HG03378 (cell line): Measurements from ENCODE around the gene CEP44.
A peak's percentile ranks its signal among the peaks of the same experiment; 100 is the strongest.
"Not testable (repeated sequence)": the region's sequence is repeated elsewhere in the genome, so short reads cannot be mapped to it uniquely, and the experiment has no call there.

Experiments used
- ATAC-seq: cut with Tn5 transposase; IDR thresholded peaks from one replicate; pipeline ENCODE4 v1.9.1; 2021; ENCODE audit warnings: mild to moderate bottlenecking, moderate library complexity; ENCODE audit not compliant: unreplicated experiment

Gene CEP44

GRCh38 chr4:174278467-174278866 lies 5.2 kb upstream of the CEP44 start:
- no peak for ATAC-seq

GRCh38 chr4:174279433-174280155 lies 4.1 kb upstream of the CEP44 start:
- no peak for ATAC-seq

GRCh38 chr4:174281182-174281737 lies 2.5 kb upstream of the CEP44 start:
- no peak for ATAC-seq

GRCh38 chr4:174281901-174282300 lies 1.8 kb upstream of the CEP44 start:
- no peak for ATAC-seq

GRCh38 chr4:174282836-174283506 lies 740 bp upstream of the CEP44 start:
- ATAC-seq, result peak; percentile 98

- no peak for ATAC-seq
Measured at GRCh38 chr4:174284487-174284886, 776 bp downstream of the CEP44 start.

- ATAC-seq, result no peak
Measured at GRCh38 chr4:174286870-174287269, 3.2 kb downstream of the CEP44 start.

GRCh38 chr4:174292473-174292872 lies 8.8 kb downstream of the CEP44 start:
- ATAC-seq, result no peak

GRCh38 chr4:174294641-174295040 lies 10.9 kb downstream of the CEP44 start:
- not testable (repeated sequence) for ATAC-seq

- not testable (repeated sequence) for ATAC-seq
Measured at GRCh38 chr4:174295142-174295541, 11.4 kb downstream of the CEP44 start.

- no peak for ATAC-seq
Measured at GRCh38 chr4:174303687-174304086, 20.0 kb downstream of the CEP44 start.

- ATAC-seq, result no peak
Measured at GRCh38 chr4:174304664-174305063, 21.0 kb downstream of the CEP44 start.

GRCh38 chr4:174305961-174306360 lies 22.2 kb downstream of the CEP44 start:
- ATAC-seq, result no peak

GRCh38 chr4:174307694-174308093 lies 24.0 kb downstream of the CEP44 start:
- ATAC-seq, result peak; percentile 47

- ATAC-seq, result no peak
Measured at GRCh38 chr4:174312993-174313392, 29.3 kb downstream of the CEP44 start.

- no peak for ATAC-seq
Measured at GRCh38 chr4:174314274-174314673, 30.6 kb downstream of the CEP44 start.

GRCh38 chr4:174314770-174315169 lies 31.1 kb downstream of the CEP44 start:
- ATAC-seq, result no peak

- ATAC-seq, result no peak
Measured at GRCh38 chr4:174316546-174316945, 32.8 kb downstream of the CEP44 start.

GRCh38 chr4:174316954-174317353 lies 33.2 kb downstream of the CEP44 start:
- no peak for ATAC-seq

GRCh38 chr4:174317531-174317930 lies 33.8 kb downstream of the CEP44 start:
- no peak for ATAC-seq

GRCh38 chr4:174318829-174319764 lies 35.4 kb downstream of the CEP44 start:
- no peak for ATAC-seq
